NOMO-1 treated with DMSO at 0.1 percent for 48 hours (cell line): ENCODE measurements around the gene ATP13A1.
"Not testable (repeated sequence)": the region's sequence is repeated elsewhere in the genome, so short reads cannot be mapped to it uniquely, and the experiment has no call there.

Experiments
- DNase-seq: peaks from one replicate; lab custom pipeline; 2025; ENCODE audit not compliant: unreplicated experiment; lab: John Stamatoyannopoulos, UW

The ATP13A1 gene

GRCh38 chr19:19665420-19665948, 2.0 kb upstream of the ATP13A1 start:
- DNase-seq: not testable (repeated sequence)

GRCh38 chr19:19662871-19663255, 613 bp downstream of the ATP13A1 start:
- DNase-seq: peak; percentile 40

GRCh38 chr19:19662344-19662743, 1.1 kb downstream of the ATP13A1 start:
- DNase-seq: no peak

GRCh38 chr19:19661675-19662251, 1.7 kb downstream of the ATP13A1 start:
- peak; percentile 94 for DNase-seq

- no peak for DNase-seq
Observed at GRCh38 chr19:19661141-19661674, 2.3 kb downstream of the ATP13A1 start.

- no peak for DNase-seq
Observed at GRCh38 chr19:19659646-19660245, 3.7 kb downstream of the ATP13A1 start.

GRCh38 chr19:19657397-19657783, 6.1 kb downstream of the ATP13A1 start:
- no peak for DNase-seq

GRCh38 chr19:19656451-19657396, 6.8 kb downstream of the ATP13A1 start:
- DNase-seq: no peak

GRCh38 chr19:19655641-19656343, 7.7 kb downstream of the ATP13A1 start:
- DNase-seq: no peak

- DNase-seq: no peak
Observed at GRCh38 chr19:19655051-19655594, 8.4 kb downstream of the ATP13A1 start.

- no peak for DNase-seq
Observed at GRCh38 chr19:19654441-19654840, 9.0 kb downstream of the ATP13A1 start.

GRCh38 chr19:19653597-19654147, 9.8 kb downstream of the ATP13A1 start:
- no peak for DNase-seq

GRCh38 chr19:19652482-19653295, 10.8 kb downstream of the ATP13A1 start:
- DNase-seq: no peak

- no peak for DNase-seq
Observed at GRCh38 chr19:19651076-19651475, 12.4 kb downstream of the ATP13A1 start.

GRCh38 chr19:19650331-19650730, 13.1 kb downstream of the ATP13A1 start:
- peak; percentile 3 for DNase-seq

- no peak for DNase-seq
Observed at GRCh38 chr19:19649580-19649995, 13.9 kb downstream of the ATP13A1 start.

GRCh38 chr19:19649155-19649554, 14.3 kb downstream of the ATP13A1 start:
- no peak for DNase-seq

GRCh38 chr19:19647037-19647835, 16.2 kb downstream of the ATP13A1 start:
- DNase-seq: no peak
